ENCODE measurements around the gene ZNF280A.

GRCh38 chr22:22507743-22508273 is 12.3 kb downstream of the ZNF280A start:
- TF ChIP-seq JUN (IDR thresholded peaks at IDR 0.05; ENCODE audit: borderline replicate concordance, insufficient read depth, insufficient read length, low read depth) (no peak), POLR2AphosphoS5 (IDR thresholded peaks at IDR 0.05; ENCODE audit: insufficient read depth, low read depth, low read length) (no peak)
